Bronchial epithelial cell (primary cell): ENCODE data around the gene CLOCK. TPM values are rescaled to one million over a fixed set of nuclear protein-coding genes. Genes with fewer than 3 reads are reported as not detected.

ENCODE experiments used
- DNase-seq: peaks from one replicate; pipeline ENCODE4 v3.0.0-alpha.2; 2010; ENCODE audit warnings: low read depth
- FAIRE-seq: peaks from 2 replicates; lab custom pipeline; 2011; peaks lifted over from hg19 to GRCh38; lab: Jason Lieb, UNC
- H3K27me3 ChIP-seq: 2 replicates; pipeline ENCODE4 v1.5.1; 2011; ENCODE audit warnings: low read length; ENCODE audit not compliant: control insufficient read depth, insufficient read depth
- H3K36me3 ChIP-seq: 2 replicates; pipeline ENCODE4 v1.5.1; 2011; ENCODE audit warnings: low read length; ENCODE audit not compliant: control insufficient read depth, insufficient read depth
- H3K4me3 ChIP-seq: 2 replicates; pipeline ENCODE4 v1.5.1; 2011; ENCODE audit warnings: mild to moderate bottlenecking, low read depth, low read length, control low read depth
- CTCF ChIP-seq: IDR thresholded peaks from 2 replicates; pipeline ENCODE4 v1.5.1; 2011; ENCODE audit warnings: mild to moderate bottlenecking, moderate library complexity, low read length, control low read depth, inconsistent platforms; ENCODE audit not compliant: insufficient read depth, severe bottlenecking
- total RNA-seq: library from RNA; depleted of rRNA; stranded (reverse); fragments of >200 nt; gene quantifications from 2 replicates; pipeline ENCODE4 v1.2.1, GENCODE V29; 2014

CLOCK gene
- total RNA-seq, 1 donor from 2014 or later = 20.8 TPM

- peak overlapping the region; percentile 82 for H3K4me3 ChIP-seq
- peak; percentile 64 for DNase-seq
- no peak for FAIRE-seq
- H3K27me3 ChIP-seq = no peaks in the 10 kb centered on the region
- TF ChIP-seq CTCF = no peak
- peaks cover 7% of the 10 kb centered on the region for H3K36me3 ChIP-seq
Observed at GRCh38 chr4:55396308-55397125, 150.2 kb downstream of the CLOCK start.

GRCh38 chr4:55395529-55396307 is 151.0 kb downstream of the CLOCK start, which contains the start of gene TMEM165:
Gene TMEM165, plus strand, starts transcription at chr4:55395957. Its CDS starts 233 bp downstream, at chr4:55396190.
- peak; percentile 14 for TF ChIP-seq CTCF
- DNase-seq (peak; percentile 73), FAIRE-seq (no peak)
- Histone ChIP-seq H3K36me3 (peaks cover 7% of the 10 kb centered on the region), H3K4me3 (peak within 1 kb of the TSS; percentile 82), H3K27me3 (no peaks in the 10 kb centered on the region)

GRCh38 chr4:55395218-55395528 is 151.5 kb downstream of the CLOCK start:
- TF ChIP-seq CTCF = no peak
- FAIRE-seq (no peak), DNase-seq (no peak)
- Histone ChIP-seq H3K27me3 (no peaks in the 10 kb centered on the region), H3K36me3 (peaks cover 7% of the 10 kb centered on the region), H3K4me3 (peak overlapping the region; percentile 82)

GRCh38 chr4:55393461-55394320 is 153.0 kb downstream of the CLOCK start:
- no peak for TF ChIP-seq CTCF
- peak; percentile 39 for DNase-seq

GRCh38 chr4:55386840-55387239 is 159.9 kb downstream of the CLOCK start:
- Histone ChIP-seq H3K4me3 (no peak overlapping the region), H3K27me3 (no peaks in the 10 kb centered on the region), H3K36me3 (no peaks in the 10 kb centered on the region)
- FAIRE-seq (no peak), DNase-seq (no peak)
- TF ChIP-seq CTCF = no peak

More at GRCh38 chr4:55393461-55394320, 153.0 kb downstream of the CLOCK start:
- no peaks in the 10 kb centered on the region for H3K27me3 ChIP-seq
- peaks cover 5% of the 10 kb centered on the region for H3K36me3 ChIP-seq
- no peak for FAIRE-seq
- H3K4me3 ChIP-seq = no peak overlapping the region
